ENCODE data around the gene SLC35F3. TPM values are rescaled to one million over a fixed set of nuclear protein-coding genes. Genes with fewer than 3 reads are reported as not detected.

SLC35F3 gene
- polyA plus RNA-seq, 1 donor from 2014 or later = 13.9 TPM

DNA sequence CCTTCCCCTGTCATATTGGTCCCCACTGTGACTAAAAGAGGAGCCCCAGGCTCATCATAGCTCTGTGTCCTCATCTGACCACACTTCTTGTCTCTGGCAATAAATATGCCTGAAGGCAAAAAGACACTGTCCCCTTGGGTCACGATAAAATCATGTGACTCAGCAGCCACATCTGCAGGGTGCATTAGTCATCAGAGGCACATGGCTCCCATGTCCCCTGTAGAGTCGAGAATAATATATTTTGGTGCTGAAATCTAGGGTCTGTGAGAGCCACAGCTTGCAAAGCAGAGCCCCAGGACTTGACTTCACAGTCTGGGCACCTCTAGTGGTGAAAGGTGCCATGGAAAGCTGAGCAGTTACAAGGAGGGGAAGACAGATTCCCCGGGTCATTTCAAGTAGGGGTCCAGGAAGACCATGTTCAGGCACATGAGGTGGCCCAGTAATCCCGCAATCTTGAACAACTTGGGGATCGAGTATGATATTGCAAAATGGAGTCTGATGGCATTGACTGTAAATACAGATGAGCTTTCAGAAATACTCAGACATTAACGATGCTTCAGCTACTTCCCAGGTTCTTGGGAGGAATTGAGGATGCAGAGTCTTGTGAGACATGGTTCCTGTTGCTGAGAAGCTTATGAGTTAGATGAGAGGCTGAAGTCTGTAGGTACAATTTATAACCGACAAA is 68.6 kb downstream of the SLC35F3 start:
- Histone ChIP-seq H3K27me3 (ENCODE audit: insufficient read depth, low read depth, low read length) (no peaks in the 10 kb centered on the region), H3K27ac (ENCODE audit: low read length) (no peak overlapping the region), H3F3A (ENCODE audit: insufficient read depth, low read length, poor library complexity, severe bottlenecking) (no peaks in the 10 kb centered on the region), H3K9ac (ENCODE audit: low read length) (no peak overlapping the region), H3K9me3 (ENCODE audit: low read length) (no peaks in the 10 kb centered on the region), H3K36me3 (ENCODE audit: insufficient read depth, low read length) (no peaks in the 10 kb centered on the region), H3K4me3 (ENCODE audit: low read length) (no peak overlapping the region), H2AFZ (ENCODE audit: low read depth, low read length) (no peak overlapping the region), H3K9me2 (ENCODE audit: insufficient read depth, low read length) (no peaks in the 10 kb centered on the region), H3K4me2 (ENCODE audit: low read length) (no peak overlapping the region), H4K20me1 (ENCODE audit: insufficient read depth) (no peaks in the 10 kb centered on the region), H3K79me2 (replicated peaks; ENCODE audit: insufficient read depth, low read length) (no peaks in the 10 kb centered on the region)
- TF ChIP-seq TAF1 (IDR thresholded peaks at IDR 0.05; ENCODE audit: low read depth) (no peak), EZH2 (IDR thresholded peaks at IDR 0.05; ENCODE audit: borderline replicate concordance, insufficient read depth, low read length, poor library complexity, severe bottlenecking) (no peak), SMC3 (conservative IDR thresholded peaks at IDR 0.05; ENCODE audit: poor library complexity) (no peak), POLR2AphosphoS5 (IDR thresholded peaks at IDR 0.05) (no peak), RAD21 (conservative IDR thresholded peaks at IDR 0.05) (no peak), MXI1 (conservative IDR thresholded peaks at IDR 0.05; ENCODE audit: poor library complexity, severe bottlenecking) (no peak), EP300 (conservative IDR thresholded peaks at IDR 0.05; ENCODE audit: poor library complexity, severe bottlenecking) (no peak)
- TF ChIP-seq, protein P1, sequence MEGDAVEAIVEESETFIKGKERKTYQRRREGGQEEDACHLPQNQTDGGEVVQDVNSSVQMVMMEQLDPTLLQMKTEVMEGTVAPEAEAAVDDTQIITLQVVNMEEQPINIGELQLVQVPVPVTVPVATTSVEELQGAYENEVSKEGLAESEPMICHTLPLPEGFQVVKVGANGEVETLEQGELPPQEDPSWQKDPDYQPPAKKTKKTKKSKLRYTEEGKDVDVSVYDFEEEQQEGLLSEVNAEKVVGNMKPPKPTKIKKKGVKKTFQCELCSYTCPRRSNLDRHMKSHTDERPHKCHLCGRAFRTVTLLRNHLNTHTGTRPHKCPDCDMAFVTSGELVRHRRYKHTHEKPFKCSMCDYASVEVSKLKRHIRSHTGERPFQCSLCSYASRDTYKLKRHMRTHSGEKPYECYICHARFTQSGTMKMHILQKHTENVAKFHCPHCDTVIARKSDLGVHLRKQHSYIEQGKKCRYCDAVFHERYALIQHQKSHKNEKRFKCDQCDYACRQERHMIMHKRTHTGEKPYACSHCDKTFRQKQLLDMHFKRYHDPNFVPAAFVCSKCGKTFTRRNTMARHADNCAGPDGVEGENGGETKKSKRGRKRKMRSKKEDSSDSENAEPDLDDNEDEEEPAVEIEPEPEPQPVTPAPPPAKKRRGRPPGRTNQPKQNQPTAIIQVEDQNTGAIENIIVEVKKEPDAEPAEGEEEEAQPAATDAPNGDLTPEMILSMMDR (IDR thresholded peaks at IDR 0.05; ENCODE audit: poor library complexity, severe bottlenecking) = no peak
- TF ChIP-seq, protein P2, sequence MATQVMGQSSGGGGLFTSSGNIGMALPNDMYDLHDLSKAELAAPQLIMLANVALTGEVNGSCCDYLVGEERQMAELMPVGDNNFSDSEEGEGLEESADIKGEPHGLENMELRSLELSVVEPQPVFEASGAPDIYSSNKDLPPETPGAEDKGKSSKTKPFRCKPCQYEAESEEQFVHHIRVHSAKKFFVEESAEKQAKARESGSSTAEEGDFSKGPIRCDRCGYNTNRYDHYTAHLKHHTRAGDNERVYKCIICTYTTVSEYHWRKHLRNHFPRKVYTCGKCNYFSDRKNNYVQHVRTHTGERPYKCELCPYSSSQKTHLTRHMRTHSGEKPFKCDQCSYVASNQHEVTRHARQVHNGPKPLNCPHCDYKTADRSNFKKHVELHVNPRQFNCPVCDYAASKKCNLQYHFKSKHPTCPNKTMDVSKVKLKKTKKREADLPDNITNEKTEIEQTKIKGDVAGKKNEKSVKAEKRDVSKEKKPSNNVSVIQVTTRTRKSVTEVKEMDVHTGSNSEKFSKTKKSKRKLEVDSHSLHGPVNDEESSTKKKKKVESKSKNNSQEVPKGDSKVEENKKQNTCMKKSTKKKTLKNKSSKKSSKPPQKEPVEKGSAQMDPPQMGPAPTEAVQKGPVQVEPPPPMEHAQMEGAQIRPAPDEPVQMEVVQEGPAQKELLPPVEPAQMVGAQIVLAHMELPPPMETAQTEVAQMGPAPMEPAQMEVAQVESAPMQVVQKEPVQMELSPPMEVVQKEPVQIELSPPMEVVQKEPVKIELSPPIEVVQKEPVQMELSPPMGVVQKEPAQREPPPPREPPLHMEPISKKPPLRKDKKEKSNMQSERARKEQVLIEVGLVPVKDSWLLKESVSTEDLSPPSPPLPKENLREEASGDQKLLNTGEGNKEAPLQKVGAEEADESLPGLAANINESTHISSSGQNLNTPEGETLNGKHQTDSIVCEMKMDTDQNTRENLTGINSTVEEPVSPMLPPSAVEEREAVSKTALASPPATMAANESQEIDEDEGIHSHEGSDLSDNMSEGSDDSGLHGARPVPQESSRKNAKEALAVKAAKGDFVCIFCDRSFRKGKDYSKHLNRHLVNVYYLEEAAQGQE (IDR thresholded peaks at IDR 0.05; ENCODE audit: borderline replicate concordance) = no peak

DNA sequence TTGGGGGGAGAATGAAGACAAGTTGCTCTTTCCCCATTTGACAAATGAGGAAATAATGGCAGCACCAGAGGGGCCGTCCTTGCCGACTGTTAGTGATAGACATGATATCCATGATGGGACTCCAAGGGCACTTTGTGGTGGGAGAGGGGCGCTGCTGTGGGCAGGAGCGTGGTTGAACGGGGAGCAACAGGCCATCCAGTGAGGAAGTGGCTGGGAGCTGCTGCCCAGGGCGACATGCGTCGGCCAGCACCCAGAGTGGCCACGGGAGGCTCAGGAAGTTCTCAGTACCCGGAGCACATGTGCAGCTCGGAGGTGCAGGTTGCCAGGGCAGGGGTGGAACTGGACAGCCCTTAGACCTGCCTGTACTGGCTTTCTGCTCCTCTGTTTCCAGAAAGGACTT is 71.0 kb downstream of the SLC35F3 start:
- Histone ChIP-seq H3K9ac (ENCODE audit: low read length) (no peak overlapping the region), H3K9me2 (ENCODE audit: insufficient read depth, low read length) (no peaks in the 10 kb centered on the region), H3K36me3 (ENCODE audit: insufficient read depth, low read length) (no peaks in the 10 kb centered on the region), H3K79me2 (replicated peaks; ENCODE audit: insufficient read depth, low read length) (no peaks in the 10 kb centered on the region), H3K9me3 (ENCODE audit: low read length) (no peaks in the 10 kb centered on the region), H3K27ac (ENCODE audit: low read length) (no peak overlapping the region), H2AFZ (ENCODE audit: low read depth, low read length) (no peak overlapping the region), H3K27me3 (ENCODE audit: insufficient read depth, low read depth, low read length) (no peaks in the 10 kb centered on the region), H4K20me1 (ENCODE audit: insufficient read depth) (no peaks in the 10 kb centered on the region), H3K4me2 (ENCODE audit: low read length) (no peak overlapping the region), H3K4me3 (ENCODE audit: low read length) (peak overlapping the region; percentile 15), H3F3A (ENCODE audit: insufficient read depth, low read length, poor library complexity, severe bottlenecking) (no peaks in the 10 kb centered on the region)
- no peak for TF ChIP-seq POLR2AphosphoS5 (IDR thresholded peaks at IDR 0.05)
- no peak for TF ChIP-seq SMC3 (conservative IDR thresholded peaks at IDR 0.05; ENCODE audit: poor library complexity)
- no peak for TF ChIP-seq TAF1 (IDR thresholded peaks at IDR 0.05; ENCODE audit: low read depth)
- TF ChIP-seq, protein P1 (IDR thresholded peaks at IDR 0.05; ENCODE audit: poor library complexity, severe bottlenecking) = no peak
- no peak for TF ChIP-seq EZH2 (IDR thresholded peaks at IDR 0.05; ENCODE audit: borderline replicate concordance, insufficient read depth, low read length, poor library complexity, severe bottlenecking)
- TF ChIP-seq EP300 (conservative IDR thresholded peaks at IDR 0.05; ENCODE audit: poor library complexity, severe bottlenecking) = no peak
- TF ChIP-seq MXI1 (conservative IDR thresholded peaks at IDR 0.05; ENCODE audit: poor library complexity, severe bottlenecking) = no peak
- no peak for TF ChIP-seq RAD21 (conservative IDR thresholded peaks at IDR 0.05)
- TF ChIP-seq, protein P2 (IDR thresholded peaks at IDR 0.05; ENCODE audit: borderline replicate concordance) = no peak
